GM18502 (cell line): ENCODE measurements around the gene HNRNPH2.

Experiments used
- ATAC-seq: cut with Tn5 transposase; IDR thresholded peaks from one replicate; pipeline ENCODE4 v1.9.1; 2021; ENCODE audit warnings: mild to moderate bottlenecking; ENCODE audit not compliant: unreplicated experiment, poor library complexity

Gene HNRNPH2

GRCh38 chrX:101450961-101451360 is 42.9 kb downstream of the HNRNPH2 start:
- no peak for ATAC-seq

- no peak for ATAC-seq
Measured at GRCh38 chrX:101452056-101452455, 44.0 kb downstream of the HNRNPH2 start.

- ATAC-seq = no peak
Measured at GRCh38 chrX:101460669-101461068, 52.6 kb downstream of the HNRNPH2 start.

GRCh38 chrX:101462892-101463291 is 54.9 kb downstream of the HNRNPH2 start:
- ATAC-seq = no peak
